HG02759 (cell line): ENCODE data around the gene OR51F1.
"Not testable (repeated sequence)": the region's sequence is repeated elsewhere in the genome, so short reads cannot be mapped to it uniquely, and the experiment has no call there.

Source experiments
- ATAC-seq: cut with Tn5 transposase; IDR thresholded peaks from one replicate; pipeline ENCODE4 v1.9.1; 2021; ENCODE audit warnings: mild to moderate bottlenecking, moderate library complexity; ENCODE audit not compliant: unreplicated experiment

OR51F1 gene, protein sequence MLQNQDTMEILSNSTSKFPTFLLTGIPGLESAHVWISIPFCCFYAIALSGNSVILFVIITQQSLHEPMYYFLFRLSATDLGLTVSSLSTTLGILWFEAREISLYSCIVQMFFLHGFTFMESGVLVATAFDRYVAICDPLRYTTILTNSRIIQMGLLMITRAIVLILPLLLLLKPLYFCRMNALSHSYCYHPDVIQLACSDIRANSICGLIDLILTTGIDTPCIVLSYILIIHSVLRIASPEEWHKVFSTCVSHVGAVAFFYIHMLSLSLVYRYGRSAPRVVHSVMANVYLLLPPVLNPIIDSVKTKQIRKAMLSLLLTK

GRCh38 chr11:4769838-4770237 is at the start of gene OR51F1:
TSS of gene OR51F1 (minus strand) at chr11:4769938. CDS start at chr11:4769938, 0 bp downstream.
- ATAC-seq = no peak

GRCh38 chr11:4809246-4809645 is 39.5 kb upstream of the OR51F1 start:
- no peak for ATAC-seq

DNA sequence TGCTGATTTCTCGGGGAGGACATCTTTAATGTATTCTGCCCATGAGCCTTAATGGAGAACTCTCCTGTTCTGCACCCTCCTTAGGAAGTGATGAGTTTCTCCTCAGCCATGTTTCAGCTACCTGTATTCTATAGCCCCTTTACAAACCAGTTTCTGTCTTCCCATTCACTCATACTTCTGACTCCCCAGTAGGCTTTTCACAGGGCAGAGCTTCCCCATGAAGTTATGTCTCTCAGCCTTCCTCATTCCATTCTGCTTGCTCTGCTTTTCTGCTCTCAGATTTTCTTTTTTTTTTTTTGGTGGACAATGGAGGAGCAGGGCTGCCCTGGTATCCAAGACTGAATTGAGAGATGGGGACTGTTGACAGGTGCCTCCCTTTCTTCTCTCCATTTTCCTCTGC is 38.7 kb upstream of the OR51F1 start:
- ATAC-seq = no peak

DNA sequence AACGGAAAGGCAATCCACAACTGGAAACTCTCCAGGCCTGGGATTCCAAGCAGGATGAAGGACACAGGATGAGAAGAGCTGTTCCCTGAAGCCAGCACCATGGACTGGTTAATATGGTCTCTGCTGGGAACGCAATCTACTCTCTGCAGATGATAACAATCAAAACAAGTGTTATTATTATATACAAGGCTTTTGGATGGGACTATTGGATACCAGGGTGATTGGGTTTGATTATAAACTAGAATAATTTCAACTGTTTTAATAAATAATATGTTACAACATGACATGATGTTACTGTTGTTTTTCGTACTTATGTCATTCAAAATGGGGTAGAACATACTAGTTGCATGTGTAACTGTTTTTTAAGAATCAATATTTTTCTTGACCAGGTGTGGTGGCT is 34.5 kb upstream of the OR51F1 start, which contains the start of gene OR52R1:
OR52R1 (minus strand) TSS at position 101 of the 400 bp plus-strand sequence; CDS start at position 101, 0 bp downstream.
- no peak for ATAC-seq

GRCh38 chr11:4801316-4801715 is 31.6 kb upstream of the OR51F1 start:
- ATAC-seq = not testable (repeated sequence)

DNA sequence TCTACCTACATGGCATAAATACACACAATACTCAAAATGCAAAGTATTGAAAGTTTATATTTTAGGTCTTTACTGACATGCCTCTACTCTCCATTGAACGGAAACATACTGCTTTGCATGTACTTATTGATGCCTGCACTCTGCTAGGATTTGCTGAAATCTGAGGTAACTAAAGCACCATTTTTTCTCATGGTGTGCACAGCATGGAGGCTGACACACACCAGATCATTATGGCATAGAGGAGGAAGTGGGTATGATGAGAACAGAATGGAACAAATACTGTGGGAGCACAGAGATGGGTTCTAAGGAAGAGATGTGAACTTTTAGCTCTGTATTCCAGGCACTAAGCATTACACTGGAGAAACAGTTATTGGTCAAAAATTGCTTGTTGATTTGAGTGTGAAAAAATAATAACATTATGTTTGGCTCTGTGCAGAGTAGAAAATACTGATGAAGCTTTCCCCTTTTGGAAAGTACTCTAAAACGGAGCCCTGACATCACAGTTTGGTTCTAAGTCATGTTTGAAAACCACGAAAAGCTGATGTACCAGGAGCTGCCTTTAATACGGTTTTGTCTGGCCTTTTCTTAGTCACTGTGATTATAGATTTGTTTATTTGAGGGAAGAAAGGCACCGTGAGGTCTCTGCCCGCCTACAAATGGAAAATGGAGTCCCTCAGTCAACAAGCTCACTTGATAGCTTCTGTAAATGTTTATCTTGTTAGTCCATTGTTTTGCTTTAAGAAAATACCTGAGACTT is 28.9 kb upstream of the OR51F1 start:
- ATAC-seq = no peak

DNA sequence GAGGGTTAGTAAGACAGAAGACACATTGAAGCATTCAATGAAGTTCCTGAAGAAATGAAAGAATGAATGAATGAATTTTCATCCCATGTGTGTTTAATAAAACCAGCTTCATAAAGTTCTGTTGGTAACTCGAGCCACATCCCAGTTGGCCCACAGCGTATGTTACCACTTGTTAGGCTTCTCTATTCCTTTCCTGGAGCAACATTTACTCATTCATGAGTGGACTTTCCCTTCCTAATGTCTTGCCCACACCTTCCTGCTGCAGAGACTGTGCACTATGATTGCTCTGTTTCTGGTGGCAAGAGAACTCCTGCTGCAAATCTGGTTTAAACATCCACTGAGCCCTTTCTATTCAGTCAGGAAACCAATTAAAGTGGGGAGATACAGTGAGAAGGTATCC is 27.5 kb upstream of the OR51F1 start:
- no peak for ATAC-seq

DNA sequence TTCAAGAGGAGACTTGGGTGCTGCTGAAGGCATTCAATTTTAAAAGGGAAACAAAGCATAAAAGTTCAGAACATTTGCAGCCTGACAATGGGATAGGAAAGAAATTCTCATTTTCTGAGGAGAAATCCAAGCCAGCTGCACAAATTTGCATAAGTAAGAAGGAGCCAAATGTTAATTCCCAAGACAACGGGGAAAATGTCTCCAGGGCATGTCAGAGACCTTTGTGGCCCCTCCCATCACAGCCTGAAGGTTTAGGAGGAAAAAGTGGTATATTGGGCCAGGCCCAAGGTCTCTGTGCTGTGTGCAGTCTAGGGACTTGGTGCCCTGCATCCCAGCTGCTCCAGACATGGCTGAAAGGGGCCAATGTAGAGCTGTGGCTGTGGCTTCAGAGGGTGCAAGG is 12.7 kb upstream of the OR51F1 start:
- ATAC-seq = no peak

GRCh38 chr11:4768094-4768493 is 1.6 kb downstream of the OR51F1 start:
- ATAC-seq = no peak

DNA sequence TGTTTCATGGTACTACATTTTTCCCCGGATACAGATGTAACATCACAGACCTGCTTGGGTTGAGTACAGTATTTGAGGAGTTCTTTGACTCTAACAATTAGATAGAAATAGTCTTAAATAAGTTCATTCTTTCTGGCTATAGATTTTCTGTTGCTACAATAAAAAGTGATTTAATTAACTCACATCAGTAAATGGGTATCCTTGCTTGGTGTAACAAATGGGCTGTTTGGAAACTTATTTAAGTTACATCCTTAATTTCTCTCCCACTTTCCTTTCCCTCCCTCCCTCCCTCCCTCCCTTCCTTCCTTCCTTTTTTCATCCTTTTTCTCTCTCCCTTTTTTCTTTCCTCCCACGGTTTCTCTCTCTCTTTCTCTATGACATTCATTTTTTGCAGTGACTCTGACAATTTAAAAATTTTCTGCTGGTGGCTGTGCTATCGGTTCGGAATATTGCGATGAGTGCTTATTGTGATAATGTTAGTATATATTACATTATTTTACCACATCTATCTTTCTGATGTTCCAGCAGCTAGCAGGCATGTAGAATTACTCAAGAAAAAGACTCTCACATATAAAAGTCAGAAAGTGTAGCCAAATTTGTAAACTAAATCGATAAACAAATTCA is 3.2 kb downstream of the OR51F1 start:
- no peak for ATAC-seq

GRCh38 chr11:4763096-4763495 is 6.6 kb downstream of the OR51F1 start:
- ATAC-seq = no peak

- ATAC-seq = no peak
These were observed 18.5 kb downstream of the OR51F1 start for GRCh38 chr11:4751201-4751600.

DNA sequence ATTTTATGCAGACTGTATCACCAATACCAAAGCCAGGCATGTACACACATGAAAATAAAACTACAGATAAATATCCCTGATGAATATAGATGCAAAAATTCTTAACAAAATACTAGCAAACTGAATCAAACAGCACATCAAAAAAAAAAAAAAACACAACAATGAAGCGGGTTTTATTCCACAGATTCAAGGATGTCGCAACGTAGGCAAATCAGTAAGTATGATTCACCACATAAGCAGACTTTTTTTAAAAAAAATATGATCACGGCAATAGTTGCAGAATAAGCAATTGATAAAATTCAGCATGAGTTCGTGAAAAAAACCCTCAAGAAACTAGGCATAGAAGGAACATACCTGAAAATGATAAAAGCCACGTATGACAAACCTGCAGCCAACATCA is 21.3 kb downstream of the OR51F1 start:
- ATAC-seq = no peak

DNA sequence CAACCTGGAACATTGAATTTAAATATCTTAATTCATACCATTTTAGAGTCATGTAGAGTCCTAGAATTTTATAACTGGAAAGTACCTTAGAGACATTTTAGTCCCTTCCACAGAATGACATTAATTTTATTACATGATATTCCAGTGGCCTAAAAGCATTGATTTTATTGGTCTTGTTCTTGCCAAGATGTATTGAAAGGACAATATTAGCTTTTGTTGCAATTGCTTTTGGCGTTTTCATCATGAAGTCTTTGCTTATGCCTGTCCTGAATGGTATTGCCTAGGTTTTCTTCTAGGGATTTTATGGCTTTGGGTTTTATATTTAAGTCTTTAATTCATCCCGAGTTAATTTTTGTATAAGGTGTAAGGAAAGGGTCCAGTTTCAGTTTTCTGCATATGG is 29.0 kb downstream of the OR51F1 start:
- no peak for ATAC-seq

DNA sequence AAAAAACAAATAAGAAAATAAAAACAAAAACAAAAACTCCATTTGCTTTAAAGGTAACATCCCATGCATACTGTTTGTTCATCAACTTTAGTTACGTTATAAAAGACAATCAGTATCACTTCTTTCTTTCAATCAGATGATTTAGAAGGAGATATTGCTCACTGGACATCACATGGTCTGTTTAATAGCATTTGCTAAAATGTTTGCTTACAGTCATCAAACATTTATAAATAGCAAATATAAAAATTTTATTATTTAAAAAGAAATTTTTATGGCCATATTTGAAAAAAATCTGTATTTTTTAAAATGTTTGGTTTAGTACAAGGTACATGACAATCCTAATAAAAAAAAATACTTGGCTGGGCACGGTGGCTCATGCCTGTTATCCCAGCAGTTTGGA is 42.6 kb downstream of the OR51F1 start:
- ATAC-seq = no peak

- not testable (repeated sequence) for ATAC-seq
These were observed 46.9 kb downstream of the OR51F1 start for GRCh38 chr11:4722616-4723534.
